Activated T-helper 9 cell treated with anti-CD3 and anti-CD28 coated beads, Interleukin-2, amount 50 U/mL, for 16 hours (primary cell): ENCODE data around the gene LCE1D.

Experiments used
- DNase-seq: peaks from one replicate; pipeline ENCODE4 v3.0.0-alpha.2; 2020; ENCODE audit warnings: low read depth

The LCE1D gene

GRCh38 chr1:152796421-152796820 lies at the start of gene LCE1D:
LCE1D (plus strand) TSS chr1:152796721; CDS start chr1:152797795, 1,074 bp downstream.
- DNase-seq = no peak

DNA sequence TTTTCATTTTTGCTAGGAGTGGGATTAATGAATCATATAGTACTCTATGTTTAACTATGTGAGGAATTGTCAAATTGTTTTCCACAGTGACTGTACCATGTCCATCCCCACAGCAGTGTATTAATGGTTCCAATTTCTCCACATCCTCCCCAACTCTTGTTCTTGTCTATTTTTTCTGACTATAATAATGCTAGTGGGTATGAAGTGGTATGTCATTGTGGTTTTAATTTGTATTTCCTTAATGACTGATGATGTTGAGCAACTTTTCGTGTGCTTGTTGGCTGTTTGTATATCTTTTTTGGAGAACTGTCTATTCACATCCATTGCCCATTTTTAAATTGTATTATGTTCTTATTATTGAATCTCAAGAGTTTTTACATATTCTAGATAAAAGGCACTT lies 48.7 kb upstream of the LCE1D start:
- DNase-seq = no peak

DNA sequence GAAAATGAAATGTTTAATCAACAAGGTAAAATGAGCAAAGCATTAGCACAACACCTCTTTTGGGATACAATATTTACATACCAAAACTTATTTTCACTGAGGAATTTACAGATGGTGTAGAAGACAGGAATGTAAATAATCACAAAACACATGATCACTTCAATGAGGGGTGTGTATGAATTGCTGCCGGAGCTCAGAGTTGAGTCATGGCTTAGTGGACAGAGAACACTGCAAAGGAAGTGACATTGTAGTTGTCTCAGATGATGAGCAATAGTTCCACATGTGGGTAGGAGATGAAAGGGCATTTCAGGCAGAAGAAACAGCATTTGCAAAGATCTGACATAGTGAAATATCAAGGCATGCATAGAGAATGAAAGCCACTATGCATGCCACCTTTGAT lies 44.3 kb upstream of the LCE1D start:
- DNase-seq = no peak

DNA sequence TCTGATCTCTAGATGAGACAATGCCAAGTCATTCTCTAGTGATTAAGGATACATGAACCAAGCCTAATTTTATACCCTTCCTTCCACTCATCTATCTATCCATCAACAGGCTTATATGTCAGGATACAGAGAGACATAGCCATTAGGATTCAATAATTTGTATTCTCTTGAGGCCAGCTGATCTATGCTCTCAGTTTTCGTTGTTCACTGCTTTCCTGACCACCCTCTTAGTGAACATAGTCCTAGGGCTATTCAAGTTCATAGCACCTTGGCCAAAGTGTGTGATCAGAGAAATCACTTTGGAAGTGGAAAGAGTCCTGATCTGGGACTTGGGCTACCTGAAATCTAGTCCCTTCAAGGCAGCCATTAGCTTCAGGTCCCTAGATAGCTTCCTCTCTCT lies 42.9 kb upstream of the LCE1D start:
- DNase-seq = no peak

- DNase-seq = no peak
These were observed 39.6 kb upstream of the LCE1D start for GRCh38 chr1:152756872-152757271.

DNA sequence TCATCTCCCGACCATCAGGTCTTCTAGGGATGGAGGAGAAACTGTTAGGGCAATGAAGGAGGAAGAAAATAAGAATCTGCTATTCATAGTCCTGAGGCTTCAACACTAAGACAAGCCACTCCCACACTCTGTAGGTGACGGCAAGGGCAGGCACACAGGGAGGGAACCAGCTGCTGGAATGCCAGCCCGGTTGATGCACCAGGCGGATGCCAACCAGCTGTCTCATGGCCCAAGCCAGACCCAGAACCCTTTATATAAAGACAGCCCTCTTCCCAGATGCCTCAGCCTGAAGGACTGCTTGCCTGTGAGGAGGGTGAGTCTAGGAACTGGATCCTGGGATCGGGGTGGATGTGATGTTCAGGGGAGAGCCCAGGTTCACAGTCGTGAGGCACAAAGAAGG lies 38.8 kb upstream of the LCE1D start, which contains the start of gene KPRP:
Gene KPRP, plus strand, starts transcription at position 279 of the 400 bp plus-strand sequence. CDS start 1,564 bp downstream, outside the sequence.
- DNase-seq = no peak

- no peak for DNase-seq
These were observed 37.9 kb upstream of the LCE1D start for GRCh38 chr1:152758636-152759035.

- no peak for DNase-seq
These were observed 36.9 kb upstream of the LCE1D start for GRCh38 chr1:152759453-152760173.

DNA sequence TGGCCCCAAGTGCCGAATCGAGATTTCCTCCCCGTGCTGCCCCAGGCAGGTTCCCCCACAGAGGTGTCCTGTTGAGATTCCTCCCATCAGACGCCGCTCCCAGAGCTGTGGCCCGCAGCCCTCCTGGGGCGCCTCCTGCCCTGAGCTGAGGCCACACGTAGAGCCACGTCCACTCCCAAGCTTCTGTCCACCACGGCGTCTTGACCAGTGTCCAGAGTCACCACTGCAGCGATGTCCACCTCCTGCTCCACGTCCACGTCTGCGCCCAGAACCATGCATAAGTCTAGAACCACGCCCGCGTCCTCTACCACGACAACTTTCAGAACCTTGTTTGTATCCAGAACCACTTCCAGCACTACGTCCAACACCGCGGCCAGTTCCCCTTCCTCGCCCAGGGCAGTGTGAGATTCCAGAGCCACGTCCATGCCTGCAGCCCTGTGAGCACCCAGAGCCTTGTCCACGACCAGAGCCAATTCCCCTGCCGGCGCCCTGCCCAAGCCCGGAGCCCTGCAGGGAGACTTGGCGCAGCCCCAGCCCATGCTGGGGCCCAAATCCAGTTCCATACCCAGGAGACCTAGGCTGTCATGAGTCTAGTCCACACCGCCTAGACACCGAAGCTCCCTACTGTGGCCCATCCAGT lies 35.9 kb upstream of the LCE1D start:
- no peak for DNase-seq

- DNase-seq = no peak
These were observed 34.8 kb upstream of the LCE1D start for GRCh38 chr1:152761609-152762213.

- DNase-seq = no peak
These were observed 27.5 kb upstream of the LCE1D start for GRCh38 chr1:152768847-152769533.

DNA sequence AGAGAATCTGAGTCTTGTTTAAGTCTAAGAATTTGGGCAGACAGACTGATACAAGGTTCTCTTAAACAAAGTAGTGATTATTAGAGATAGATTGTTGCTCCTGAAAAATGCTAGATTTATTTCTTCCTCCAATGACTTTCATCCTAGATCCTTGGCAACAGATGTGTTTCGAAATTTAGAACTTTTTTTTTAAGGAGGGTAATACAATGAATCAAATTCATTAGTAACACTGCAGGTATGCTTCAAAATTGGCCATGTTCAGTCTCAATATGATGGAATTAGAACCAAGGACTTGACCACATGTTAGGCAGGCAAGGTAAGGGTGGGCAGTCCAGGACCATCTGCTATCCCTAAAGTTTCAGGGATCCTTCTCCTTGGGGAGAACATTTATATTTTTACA lies 26.1 kb upstream of the LCE1D start:
- DNase-seq = no peak

GRCh38 chr1:152774875-152775274 lies 21.6 kb upstream of the LCE1D start, which contains the start of gene LCE1F:
LCE1F (plus strand) TSS chr1:152775140; CDS start chr1:152776372, 1,232 bp downstream.
- no peak for DNase-seq

DNA sequence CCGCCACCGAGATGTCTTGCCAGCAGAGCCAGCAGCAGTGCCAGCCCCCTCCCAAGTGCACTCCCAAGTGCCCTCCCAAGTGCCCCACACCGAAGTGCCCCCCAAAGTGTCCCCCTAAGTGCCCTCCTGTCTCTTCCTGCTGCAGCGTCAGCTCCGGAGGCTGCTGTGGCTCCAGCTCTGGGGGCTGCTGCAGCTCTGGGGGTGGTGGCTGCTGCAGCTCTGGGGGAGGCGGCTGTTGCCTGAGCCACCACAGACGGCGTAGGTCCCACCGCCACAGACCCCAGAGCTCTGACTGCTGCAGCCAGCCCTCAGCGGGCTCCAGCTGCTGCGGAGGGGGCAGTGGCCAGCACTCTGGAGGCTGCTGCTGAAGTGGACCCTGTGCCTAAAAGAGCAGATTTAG lies 20.2 kb upstream of the LCE1D start:
- DNase-seq = no peak

DNA sequence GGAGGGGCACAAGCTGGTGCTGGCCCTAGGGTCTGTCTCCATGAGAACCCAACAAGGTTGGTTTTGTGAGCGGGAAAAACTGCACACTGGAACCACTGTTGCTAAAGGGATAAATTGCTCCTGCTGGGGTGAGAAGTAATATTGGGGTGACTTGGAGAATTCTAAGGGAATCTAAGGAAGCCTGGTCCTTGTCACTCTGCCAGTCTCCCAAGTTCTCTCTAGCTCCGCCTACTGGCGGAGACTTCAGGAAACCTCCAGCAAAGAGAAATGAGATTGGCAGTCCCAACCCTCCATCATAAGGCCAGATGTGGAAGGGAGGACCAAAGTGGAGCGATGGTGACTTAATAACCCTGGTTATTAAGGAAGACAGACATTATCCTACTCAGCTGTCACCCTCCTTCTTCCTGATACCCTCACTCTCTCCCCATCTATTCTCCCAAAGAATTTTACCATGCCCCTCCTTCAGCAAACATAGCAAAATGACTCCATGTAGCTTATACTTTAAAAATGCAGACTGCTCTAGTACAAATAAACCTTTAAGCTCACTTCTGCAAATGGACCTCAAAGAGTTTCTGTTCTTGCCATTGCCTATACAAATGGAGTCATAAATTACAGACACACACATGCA lies 18.9 kb upstream of the LCE1D start:
- DNase-seq = no peak

GRCh38 chr1:152783095-152783494 lies 13.4 kb upstream of the LCE1D start:
- no peak for DNase-seq

DNA sequence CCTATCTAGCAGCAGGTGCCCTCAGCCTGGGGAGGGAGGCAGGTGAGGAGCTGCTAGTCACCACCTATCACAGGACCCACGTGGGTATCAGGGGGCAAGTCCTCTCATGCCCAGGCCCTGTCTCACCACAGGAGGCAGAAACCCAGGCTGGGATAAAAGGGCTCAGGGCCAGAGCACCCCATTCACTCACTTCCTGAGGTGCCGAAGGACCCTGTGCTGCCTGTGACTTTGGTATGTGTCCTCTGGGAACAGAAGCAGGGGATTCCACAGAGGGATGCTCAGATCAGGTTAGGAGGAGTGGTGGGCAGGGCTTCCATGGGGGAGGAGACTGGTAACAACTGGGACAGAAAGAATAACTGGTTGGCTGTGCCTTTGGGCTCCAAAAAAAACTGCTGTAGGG lies 10.4 kb upstream of the LCE1D start, which contains the start of gene LCE1E:
Gene LCE1E, plus strand, starts transcription at position 181 of the 400 bp plus-strand sequence. CDS start 1,043 bp downstream, outside the sequence.
- no peak for DNase-seq

DNA sequence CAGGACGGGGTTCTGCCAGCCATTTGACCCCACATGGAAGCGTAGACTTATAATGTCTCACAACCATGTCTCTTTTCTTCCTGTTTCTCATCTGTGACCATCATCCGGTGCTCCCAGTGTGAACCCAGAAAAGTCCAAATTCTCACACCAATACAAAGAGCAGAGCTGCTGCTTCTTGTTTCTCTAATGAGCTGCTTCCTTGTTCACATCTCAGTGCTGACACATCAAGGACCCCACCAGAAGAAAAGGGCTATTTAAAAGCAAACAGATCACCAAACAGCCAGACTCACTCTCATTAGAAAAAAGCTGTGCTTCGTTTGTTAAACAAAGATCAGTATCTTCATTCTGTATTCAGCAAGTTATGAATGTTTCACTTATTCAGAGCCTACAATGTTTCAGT lies 835 bp upstream of the LCE1D start:
- DNase-seq = no peak

GRCh38 chr1:152801333-152801732 lies 4.8 kb downstream of the LCE1D start:
- no peak for DNase-seq

- no peak for DNase-seq
These were observed 10.1 kb downstream of the LCE1D start, which contains the start of gene LCE1C for GRCh38 chr1:152806576-152806975. LCE1C (minus strand) TSS chr1:152806651; CDS start chr1:152805478, 1,173 bp downstream.

DNA sequence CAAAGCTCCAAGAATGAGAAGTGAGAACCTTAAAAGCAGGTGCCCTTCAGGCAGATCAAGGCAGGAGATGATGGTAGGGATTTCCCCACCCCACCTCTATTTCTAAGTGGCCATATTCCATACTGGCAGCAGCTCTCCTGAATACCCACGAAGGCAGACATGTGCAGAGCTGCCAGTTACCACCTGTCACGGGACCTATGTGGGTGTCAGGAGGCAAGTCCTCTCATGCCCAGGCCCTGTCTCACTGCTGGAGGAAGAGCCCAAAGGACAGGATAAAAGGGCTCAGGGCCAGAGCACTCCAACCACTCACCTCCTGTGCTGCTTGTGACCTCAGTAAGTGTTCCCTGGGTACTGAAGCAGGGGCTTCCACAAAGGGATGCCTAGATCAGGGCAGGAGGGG lies 14.5 kb downstream of the LCE1D start:
- DNase-seq = no peak

GRCh38 chr1:152811671-152812070 lies 15.2 kb downstream of the LCE1D start, which contains the start of gene LCE1B:
LCE1B (plus strand) TSS chr1:152811971; CDS start chr1:152812447, 476 bp downstream.
- DNase-seq = no peak
